K562 (cell line): ENCODE data around the gene TNFAIP3. TPM values are rescaled to one million over a fixed set of nuclear protein-coding genes. Genes with fewer than 3 reads are reported as not detected.
"Not testable (repeated sequence)": the region's sequence is repeated elsewhere in the genome, so short reads cannot be mapped to it uniquely, and the experiment has no call there.

Experiments used
- ATAC-seq: fragments of 200-7000 bp; cut with Tn5 transposase; 3 replicates; pipeline ENCODE4 v1.9.1; 2020; ENCODE audit warnings: moderate library complexity
- BruUV-seq: library from RNA; stranded (reverse); fragments of 400-500 nt; replicated peaks from 2 replicates; lab custom pipeline; 2021; lab: Mats Ljungman, UMichigan
- CTCF ChIA-PET: fragments of 300-600 bp; formaldehyde crosslinking; extraction: SDS; loops from one replicate; lab custom pipeline; 2021; ENCODE audit warnings: low intra/inter-chr PET ratio; lab: Yijun Ruan, JAX
- POLR2A ChIA-PET: fragments of 300-600, 350-650 bp; sonication (Branson Sonifier 250); formaldehyde crosslinking; extraction: SDS; loops from one replicate; lab custom pipeline; 2021; ENCODE audit warnings: antibody characterized with exemption, inconsistent platforms; lab: Yijun Ruan, JAX
- DNase-seq, 4 experiments: peaks; one replicate each; pipeline versions ENCODE4 v3.0.0 to v3.0.0-alpha.2; 2011 to 2018; ENCODE audit warnings: low spot score in 3 of 4, mixed read lengths in 3 of 4; ENCODE audit errors: extremely low read depth in 1 of 4
- FAIRE-seq: peaks from 2 replicates; lab custom pipeline; 2011; peaks lifted over from hg19 to GRCh38; lab: Jason Lieb, UNC
- H2AFZ ChIP-seq: 2 replicates; pipeline ENCODE4 v1.6.0; 2011; ENCODE audit warnings: low read depth, low read length, control low read depth, inconsistent platforms
- H3K27ac ChIP-seq: fragments of 200-600 bp; 3 replicates; pipeline ENCODE4 v1.8.0; 2011; ENCODE audit warnings: low read depth, mild to moderate bottlenecking, control low read depth, inconsistent platforms, low read length, moderate library complexity, mixed read lengths; ENCODE audit errors: extremely low read depth
- H3K27me3 ChIP-seq, 2 experiments: fragments of 300-600 bp in 1 of 2; 2 replicates in 1 of 2; 3 replicates in 1 of 2; pipeline versions ENCODE4 v1.6.0 to v1.8.0; 2011; ENCODE audit warnings: inconsistent platforms in 2 of 2, low read length in 2 of 2, mild to moderate bottlenecking in 1 of 2, mixed read lengths in 1 of 2, moderate library complexity in 1 of 2; ENCODE audit not compliant: control insufficient read depth in 2 of 2, insufficient read depth in 2 of 2
- H3K36me3 ChIP-seq: fragments of 300-600 bp; 3 replicates; pipeline ENCODE4 v1.8.0; 2011; ENCODE audit warnings: mild to moderate bottlenecking, low read length, inconsistent platforms; ENCODE audit not compliant: control insufficient read depth, insufficient read depth
- H3K4me1 ChIP-seq, 2 experiments: fragments of 200-600 bp in 1 of 2; replicated peaks in 1 of 2; 2 replicates in 1 of 2; 3 replicates in 1 of 2; pipeline versions ENCODE4 v1.5.1 to v1.8.0; 2011; ENCODE audit warnings: inconsistent platforms in 2 of 2, low read length in 2 of 2, mild to moderate bottlenecking in 1 of 2, mixed read lengths in 1 of 2, moderate library complexity in 1 of 2; ENCODE audit not compliant: control insufficient read depth in 2 of 2, insufficient read depth in 2 of 2
- H3K4me2 ChIP-seq: 2 replicates; pipeline ENCODE4 v1.6.1; 2011; ENCODE audit warnings: low read length, control low read depth, inconsistent platforms, mixed read lengths; ENCODE audit not compliant: insufficient read depth
- H3K4me3 ChIP-seq: fragments of 200-600 bp; sonication (generic), shearing (Covaris generic); 2 replicates; pipeline ENCODE4 v1.5.1; 2016; ENCODE audit warnings: control low read depth, inconsistent platforms
- H3K79me2 ChIP-seq: fragments of 200-600 bp; 3 replicates; pipeline ENCODE4 v1.8.0; 2011; ENCODE audit warnings: low read length, inconsistent platforms; ENCODE audit not compliant: control insufficient read depth, insufficient read depth
- H3K9ac ChIP-seq, 2 experiments: 2 replicates each; pipeline versions ENCODE4 v1.6.0 to v1.6.1; 2011; ENCODE audit warnings: low read depth in 2 of 2, low read length in 2 of 2, control low read depth in 1 of 2, inconsistent platforms in 1 of 2, mild to moderate bottlenecking in 1 of 2, mixed read lengths in 1 of 2; ENCODE audit not compliant: insufficient read depth in 1 of 2
- H3K9me1 ChIP-seq: one replicate; pipeline ENCODE4 v1.6.0; 2011; ENCODE audit warnings: inconsistent platforms, mild to moderate bottlenecking, low read length, moderate library complexity; ENCODE audit not compliant: control insufficient read depth, insufficient read depth
- H3K9me3 ChIP-seq: replicated peaks from 2 replicates; pipeline ENCODE4 v1.5.1; 2011; ENCODE audit warnings: low read depth, low read length, inconsistent platforms; ENCODE audit not compliant: control insufficient read depth, insufficient read depth
- H4K20me1 ChIP-seq: replicated peaks from 2 replicates; pipeline ENCODE4 v1.6.1; 2011; ENCODE audit warnings: low read length, inconsistent platforms, mixed read lengths; ENCODE audit not compliant: control insufficient read depth, insufficient read depth
- ARID2 ChIP-seq: fragments of 450-650 bp; IDR thresholded peaks from 2 replicates; pipeline ENCODE4 v1.6.1; 2017; ENCODE audit warnings: antibody characterized with exemption, mild to moderate bottlenecking
- BRD9 ChIP-seq: fragments of 450-650 bp; IDR thresholded peaks from 2 replicates; pipeline ENCODE4 v1.6.1; 2018; ENCODE audit warnings: low read depth; ENCODE audit not compliant: partially characterized antibody
- PKNOX1 ChIP-seq: fragments of 450-650 bp; IDR thresholded peaks from 2 replicates; pipeline ENCODE4 v1.6.1; 2016
- ZBTB33 ChIP-seq: sonication (generic); formaldehyde crosslinking; IDR thresholded peaks from 2 replicates; pipeline ENCODE4 v1.8.1; 2023; ENCODE audit warnings: mild to moderate bottlenecking, missing genetic modification reagents
- WGBS: fragments of 100-300 bp; shearing (Covaris generic); methylation state at CpG from one replicate; pipeline ENCODE4 v1.1.6; 2016; ENCODE audit warnings: low coverage, mixed read lengths; ENCODE audit not compliant: insufficient coverage; ENCODE audit errors: missing lambda C conversion rate; 5-methylcytosine and 5-hydroxymethylcytosine counted together
- in situ Hi-C: fragments of 300-500 bp; cut with MboI; formaldehyde crosslinking; loops from 4 replicates; pipeline ENCODE4 v1.15.0; 2018; ENCODE audit warnings: inconsistent platforms, mixed read lengths
- intact Hi-C: fragments of 100-400 bp; cut with micrococcal nuclease; formaldehyde crosslinking; loops from 2 replicates; pipeline ENCODE4 v1.14.2; 2022
- polyA plus RNA-seq, 8 experiments: library from polyadenylated mRNA; depleted of rRNA in 4 of 8; stranded (reverse) in 5 of 8; unstranded in 3 of 8; fragments of >200 nt; fragmentation: Nextera tagmentation in 2 of 8; fragmentation: Illumina TruSeq in 1 of 8; extraction: Ambion mirVana in 2 of 8; extraction: Trizol in 1 of 8; gene quantifications; 2 replicates each; pipeline versions ENCODE4 v1.2.1 to v1.2.3, GENCODE V29; 2011 to 2014; ENCODE audit warnings: inconsistent platforms in 1 of 8, missing spikeins in 1 of 8
- total RNA-seq, 7 experiments: library from RNA; depleted of rRNA in 6 of 7; stranded (reverse); fragments of >200 nt in 6 of 7; fragmentation: Illumina TruSeq in 2 of 7; extraction: Trizol in 2 of 7; gene quantifications; 2 replicates each; pipeline versions ENCODE4 v1.2.1 to v1.2.3, GENCODE V29; 2011 to 2021; ENCODE audit warnings: low replicate concordance in 1 of 7

The TNFAIP3 gene
- total and polyA plus RNA-seq, 9 of the 15 experiments (the other 6 are each of a cell fraction or from before 2014, with no cell fraction given) = 0.79 to 17.0 (median 6.4) TPM

GRCh38 chr6:137844773-137845172, 22.3 kb upstream of the TNFAIP3 start:
- H3K9me1 ChIP-seq, H3K27me3 ChIP-seq, BruUV-seq, H3K36me3 ChIP-seq, H3K4me3 ChIP-seq, in situ Hi-C loops, H3K9ac ChIP-seq, H2AFZ ChIP-seq, FAIRE-seq, H3K27ac ChIP-seq, H3K79me2 ChIP-seq, POLR2A ChIA-PET, ATAC-seq, H3K4me2 ChIP-seq, CTCF ChIA-PET, H4K20me1 ChIP-seq, DNase-seq, H3K9me3 ChIP-seq: not testable (repeated sequence)
- intact Hi-C loops = loop anchor here (1.0 kb wide), 1 partner anchor 22 kb away; no protein-coding TSS in a partner anchor
- WGBS = 66% methylated on average over 7 of the region's 7 CpGs
- peak; percentile 55; the same call in 1 of the 2 replicates for TF ChIP-seq ZBTB33 (CRISPR knock-in tag)
- peaks cover 2 to 17% of the 10 kb centered on the region in 2 experiments; a peak in 4 of 5 replicates for H3K4me1 ChIP-seq

GRCh38 chr6:137845460-137845859, 21.6 kb upstream of the TNFAIP3 start:
- Histone ChIP-seq H3K36me3 (no peaks in the 10 kb centered on the region), H3K27me3 (no peaks in the 10 kb centered on the region), H3K9me3 (no peaks in the 10 kb centered on the region), H4K20me1 (no peaks in the 10 kb centered on the region), H3K9ac (no peak overlapping the region), H3K27ac (no peak overlapping the region), H3K4me3 (no peak overlapping the region), H2AFZ (peak overlapping the region; percentile 71), H3K9me1 (no peaks in the 10 kb centered on the region), H3K79me2 (no peaks in the 10 kb centered on the region), H3K4me2 (no peak overlapping the region), H3K4me1 (peaks cover 2 to 18% of the 10 kb centered on the region in 2 experiments; a peak in 4 of 5 replicates)
- FAIRE-seq (peak; percentile 11), DNase-seq (peak; percentile 39 to 57 (median 50)), ATAC-seq (peak; percentile 88)
- in situ Hi-C loops = no loop called here
- intact Hi-C loops = loop anchor here (1.0 kb wide), 1 partner anchor 21 kb away; no protein-coding TSS in a partner anchor
- 66% methylated on average over 6 of the region's 6 CpGs for WGBS
- CTCF ChIA-PET = no interaction called here
- BruUV-seq = no TSS peak
- POLR2A ChIA-PET = no interaction called here
- no peak for TF ChIP-seq BRD9
- no peak for TF ChIP-seq ARID2
- peak; percentile 19; the same call in 1 of the 2 replicates for TF ChIP-seq PKNOX1
